ENCODE data around the gene FGF2.
"Not testable (repeated sequence)": the region's sequence is repeated elsewhere in the genome, so short reads cannot be mapped to it uniquely, and the experiment has no call there.

FGF2 gene

GRCh38 chr4:122842984-122843531 lies 16.4 kb downstream of the FGF2 start:
- no peak for DNase-seq (ENCODE audit: low read depth, low spot score)
- in situ Hi-C loops (cut with HindIII; ENCODE audit: low sequenced_read_pairs): no loop called here
- no peak overlapping the region for H3K4me3 ChIP-seq (ENCODE audit: low read depth, low read length)
- no peak for TF ChIP-seq CTCF (IDR thresholded peaks at IDR 0.05; ENCODE audit: low read depth, low read length)

- in situ Hi-C loops (cut with HindIII; ENCODE audit: low sequenced_read_pairs); DNase-seq (ENCODE audit: low read depth, low spot score); H3K4me3 ChIP-seq (ENCODE audit: low read depth, low read length): not testable (repeated sequence)
These were observed 17.8 kb downstream of the FGF2 start for GRCh38 chr4:122844391-122844790.

- in situ Hi-C loops (cut with HindIII; ENCODE audit: low sequenced_read_pairs): no loop called here
- DNase-seq (ENCODE audit: low read depth, low spot score): no peak
- TF ChIP-seq CTCF (IDR thresholded peaks at IDR 0.05; ENCODE audit: low read depth, low read length): no peak
- no peak overlapping the region for H3K4me3 ChIP-seq (ENCODE audit: low read depth, low read length)
These were observed 18.4 kb downstream of the FGF2 start for GRCh38 chr4:122845066-122845465.

- in situ Hi-C loops (cut with HindIII; ENCODE audit: low sequenced_read_pairs): no loop called here
- DNase-seq (ENCODE audit: low read depth, low spot score): no peak
- no peak overlapping the region for H3K4me3 ChIP-seq (ENCODE audit: low read depth, low read length)
- no peak for TF ChIP-seq CTCF (IDR thresholded peaks at IDR 0.05; ENCODE audit: low read depth, low read length)
These were observed 19.1 kb downstream of the FGF2 start for GRCh38 chr4:122845760-122846159.

GRCh38 chr4:122847931-122848330 lies 21.3 kb downstream of the FGF2 start:
- no peak for TF ChIP-seq CTCF (IDR thresholded peaks at IDR 0.05; ENCODE audit: low read depth, low read length)
- DNase-seq (ENCODE audit: low read depth, low spot score): no peak
- H3K4me3 ChIP-seq (ENCODE audit: low read depth, low read length): no peak overlapping the region
- in situ Hi-C loops (cut with HindIII; ENCODE audit: low sequenced_read_pairs): no loop called here

- H3K4me3 ChIP-seq (ENCODE audit: low read depth, low read length); DNase-seq (ENCODE audit: low read depth, low spot score); in situ Hi-C loops (cut with HindIII; ENCODE audit: low sequenced_read_pairs): not testable (repeated sequence)
These were observed 23.2 kb downstream of the FGF2 start for GRCh38 chr4:122849789-122850188.

GRCh38 chr4:122851568-122851967 lies 24.9 kb downstream of the FGF2 start:
- DNase-seq (ENCODE audit: low read depth, low spot score): no peak
- no peak overlapping the region for H3K4me3 ChIP-seq (ENCODE audit: low read depth, low read length)
- TF ChIP-seq CTCF (IDR thresholded peaks at IDR 0.05; ENCODE audit: low read depth, low read length): no peak
- in situ Hi-C loops (cut with HindIII; ENCODE audit: low sequenced_read_pairs): no loop called here
